ENCODE data around the gene RTRAF.
A peak's percentile ranks its signal among the peaks of the same experiment; 100 is the strongest.

RTRAF gene

GRCh38 chr14:52021957-52022600 lies 32.7 kb downstream of the RTRAF start:
- no peak for DNase-seq

DNA sequence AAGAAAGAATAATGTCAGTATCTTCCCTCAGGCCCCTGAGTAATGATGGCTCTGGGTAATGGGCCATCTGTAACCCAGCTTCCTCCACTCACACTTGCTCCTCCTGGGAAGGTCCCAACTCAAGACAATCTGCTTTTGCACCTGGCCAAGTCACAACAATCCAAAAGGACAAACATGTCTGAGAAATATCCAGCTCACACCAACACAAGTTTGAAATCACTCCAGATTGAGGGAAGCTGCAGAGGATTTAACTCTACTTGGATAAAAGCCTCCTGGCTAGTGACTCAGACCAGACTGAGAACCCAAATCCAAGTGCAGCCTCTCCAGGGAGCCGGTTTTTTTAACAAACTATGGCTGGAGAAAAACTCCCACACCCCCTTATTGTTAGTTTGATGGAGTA lies 34.2 kb downstream of the RTRAF start:
- DNase-seq = no peak

GRCh38 chr14:52025310-52025709 lies 36.0 kb downstream of the RTRAF start:
- DNase-seq = no peak

DNA sequence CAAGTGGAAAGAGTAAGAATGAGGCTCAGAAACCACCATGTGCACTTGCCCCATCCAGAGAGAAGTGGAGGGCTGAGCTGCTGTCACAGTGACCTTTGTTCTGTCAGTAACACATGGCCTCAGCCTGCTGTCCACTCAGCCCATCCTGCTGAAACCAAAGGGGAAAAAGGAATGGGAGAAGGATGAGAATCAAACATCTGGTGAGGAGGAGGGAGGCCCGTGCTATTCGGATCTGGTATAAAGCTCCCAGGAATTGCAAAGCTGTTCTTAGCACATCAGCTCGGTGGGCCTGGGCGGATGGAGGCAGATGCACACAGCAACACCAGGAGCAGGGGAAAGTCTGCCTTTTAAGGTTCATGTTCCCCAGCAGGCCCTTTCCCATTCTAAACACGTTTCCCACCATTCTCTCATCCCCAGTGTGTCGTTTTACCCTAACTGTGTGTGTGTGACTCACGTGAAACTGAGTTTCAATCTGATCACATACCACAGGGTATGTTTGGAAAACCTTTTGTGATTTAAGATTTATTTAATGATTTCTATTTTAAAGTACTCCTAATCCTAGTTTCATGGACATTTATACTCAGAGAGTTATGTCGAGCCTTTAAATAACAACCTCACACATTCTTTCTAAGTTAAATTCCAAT lies 36.8 kb downstream of the RTRAF start:
- no peak for DNase-seq

DNA sequence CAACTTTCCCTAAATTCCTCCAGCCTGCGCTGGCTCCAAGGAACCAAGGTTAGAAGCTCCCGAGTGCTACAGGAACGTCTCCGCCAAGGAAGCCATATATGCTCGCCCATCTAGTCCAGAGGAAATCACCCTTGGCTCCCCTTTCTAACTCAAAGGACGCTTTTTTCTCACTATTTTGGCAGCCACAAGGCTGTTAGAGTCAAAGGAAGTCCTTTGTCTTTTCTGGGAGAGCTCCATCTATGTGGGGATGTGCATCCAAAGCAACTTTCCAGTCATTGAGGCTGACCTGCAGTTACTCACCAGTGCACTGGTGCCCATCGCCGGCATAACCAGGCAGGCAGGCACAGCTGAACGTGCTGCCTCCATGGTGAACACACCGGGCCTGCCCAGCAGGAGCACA lies 37.6 kb downstream of the RTRAF start:
- no peak for DNase-seq

- no peak for DNase-seq
Measured at GRCh38 chr14:52029881-52030280, 40.5 kb downstream of the RTRAF start.

GRCh38 chr14:52031781-52032180 lies 42.4 kb downstream of the RTRAF start:
- no peak for DNase-seq

- no peak for DNase-seq
Measured at GRCh38 chr14:52032204-52032801, 43.0 kb downstream of the RTRAF start.

- DNase-seq = no peak
Measured at GRCh38 chr14:52033101-52033642, 43.8 kb downstream of the RTRAF start.

DNA sequence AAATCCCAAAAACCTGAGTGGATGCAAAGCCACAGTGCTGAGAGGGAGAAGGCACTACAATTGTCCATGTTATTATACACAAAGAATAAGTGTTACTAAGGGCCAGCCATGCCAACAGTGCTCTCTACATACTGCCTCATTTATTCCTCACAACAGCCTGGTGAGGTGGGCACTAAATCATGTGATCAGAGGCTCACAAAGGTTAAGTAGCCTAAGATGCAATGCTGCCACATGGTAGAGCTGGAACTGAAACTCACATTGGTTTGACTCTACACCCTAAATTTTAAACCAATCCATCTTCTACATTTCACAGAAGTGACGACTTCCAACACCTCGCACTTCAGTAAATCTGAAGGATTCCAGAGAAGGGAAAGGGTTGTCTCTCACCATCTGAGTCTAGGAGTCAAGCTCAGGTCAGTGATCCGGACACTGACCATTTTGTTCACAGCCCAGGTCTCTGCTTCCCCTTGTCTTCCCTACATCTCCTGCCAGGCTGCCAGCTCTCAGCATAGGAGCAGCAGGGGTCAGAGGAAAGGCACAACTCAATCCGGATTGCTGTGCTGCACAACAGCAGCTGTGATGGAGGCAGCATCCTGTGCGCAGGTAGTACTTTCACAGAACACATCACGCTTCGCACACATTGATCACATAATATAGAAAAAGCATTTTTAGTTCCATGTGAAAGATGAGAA lies 49.9 kb downstream of the RTRAF start:
- no peak for DNase-seq

GRCh38 chr14:52040598-52040997 lies 51.3 kb downstream of the RTRAF start:
- DNase-seq = no peak

GRCh38 chr14:52042371-52043289 lies 53.3 kb downstream of the RTRAF start:
- DNase-seq = no peak

DNA sequence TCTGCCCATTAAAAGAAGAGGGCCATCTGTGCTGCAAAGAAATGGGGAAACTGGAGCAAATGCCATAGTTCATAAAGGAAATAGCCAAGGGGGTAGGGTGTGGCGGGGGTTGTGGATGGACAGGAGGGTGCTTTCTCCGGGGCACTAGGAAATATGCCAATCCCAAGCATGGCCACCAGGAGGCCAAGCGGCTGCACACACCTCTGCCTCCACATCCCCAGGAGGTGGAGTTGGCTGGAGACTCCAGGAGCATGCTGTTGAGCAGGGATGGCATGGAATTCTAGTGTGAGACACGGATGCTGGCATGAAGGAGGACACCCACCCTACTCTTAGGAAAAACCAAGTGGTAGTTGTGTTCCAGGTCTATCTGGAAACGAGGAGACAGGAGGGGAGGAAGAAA lies 54.3 kb downstream of the RTRAF start:
- DNase-seq = peak; percentile 59

- no peak for DNase-seq
Measured at GRCh38 chr14:52044791-52045522, 55.6 kb downstream of the RTRAF start.

DNA sequence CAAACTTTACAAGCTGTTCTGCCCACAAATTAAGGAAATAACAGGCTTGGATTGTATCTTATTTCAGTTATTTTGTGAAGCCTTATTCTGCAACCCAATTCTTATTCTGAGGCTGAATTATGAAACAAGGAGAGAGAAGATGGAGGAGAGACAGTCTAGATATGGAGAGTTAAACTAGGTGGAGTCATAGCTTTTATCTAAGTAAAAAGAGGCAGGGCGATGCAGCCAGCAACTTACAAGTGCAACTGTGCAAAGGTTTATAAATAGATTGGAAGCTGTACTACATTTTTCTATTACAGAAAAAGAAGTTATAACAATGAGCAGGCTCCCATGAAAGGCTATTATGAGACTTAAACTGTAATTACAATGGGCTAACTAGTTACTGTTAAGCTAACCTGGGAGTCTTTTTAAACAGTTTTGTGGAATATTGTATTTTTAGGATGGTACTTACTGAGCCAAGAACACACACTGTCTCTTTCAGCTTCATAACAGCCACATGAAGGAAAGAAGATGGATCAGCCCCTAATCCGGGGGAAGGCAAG lies 57.1 kb downstream of the RTRAF start:
- DNase-seq = peak; percentile 15

DNA sequence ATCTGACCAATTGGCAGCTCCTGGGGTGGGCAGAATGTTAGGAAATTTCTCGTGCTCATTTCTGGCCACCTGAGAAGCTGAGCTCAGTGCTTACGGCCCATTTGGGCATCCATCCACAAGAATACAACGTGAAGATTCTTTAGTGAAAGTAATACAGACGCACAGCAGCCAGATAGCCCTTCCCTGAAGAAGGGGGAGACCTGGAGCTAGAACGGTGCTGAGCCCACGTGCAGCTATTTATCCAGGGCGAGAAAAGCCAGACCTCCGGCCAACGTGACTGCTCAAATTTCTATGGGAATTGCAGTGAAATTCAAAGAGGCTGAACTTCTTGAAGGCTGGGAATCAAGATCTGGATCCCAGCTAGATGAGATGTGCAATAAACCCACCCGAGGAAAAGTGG lies 58.8 kb downstream of the RTRAF start:
- no peak for DNase-seq

GRCh38 chr14:52048641-52049204 lies 59.4 kb downstream of the RTRAF start:
- no peak for DNase-seq

- no peak for DNase-seq
Measured at GRCh38 chr14:52049271-52049670, 59.9 kb downstream of the RTRAF start.

DNA sequence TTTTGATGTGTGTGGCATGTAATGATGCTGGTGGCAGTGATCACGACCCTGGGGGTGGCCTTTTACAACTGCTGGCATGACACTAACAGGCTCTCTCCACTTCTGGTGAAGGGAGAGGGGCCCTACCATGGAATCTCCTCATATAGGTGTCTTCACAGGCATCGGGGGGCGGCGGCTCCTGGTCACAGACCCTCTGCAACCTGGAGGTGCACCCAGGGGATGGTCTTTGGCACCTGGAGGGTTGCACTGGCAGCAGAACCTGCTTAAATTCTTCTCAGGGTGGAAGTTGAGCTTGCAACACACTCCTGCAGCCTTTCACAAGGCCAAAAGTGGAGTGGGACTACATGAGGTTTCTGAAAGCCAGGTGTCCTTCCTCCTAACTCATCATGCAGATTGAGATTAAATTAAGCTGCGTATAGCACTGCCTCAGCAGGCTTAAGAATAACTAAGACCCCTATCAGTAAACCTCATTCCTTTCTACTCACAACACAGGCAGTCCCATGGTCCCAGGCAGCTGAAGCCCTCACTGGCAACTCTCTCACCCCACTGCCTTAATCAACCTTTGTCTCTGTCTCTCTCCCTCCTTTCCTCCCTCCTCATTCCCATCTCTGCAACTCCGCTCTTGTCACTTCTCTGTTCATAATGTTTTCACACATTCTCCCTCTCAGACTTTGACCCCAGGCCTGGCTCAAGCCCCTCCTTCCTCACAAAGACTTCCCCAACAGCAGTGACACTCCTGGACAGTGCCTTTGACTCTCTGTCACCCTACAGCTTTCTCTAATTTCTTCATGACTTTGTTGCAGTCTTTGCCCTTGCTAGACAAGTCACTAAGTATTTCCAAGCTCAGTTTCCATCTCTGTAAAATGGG lies 60.6 kb downstream of the RTRAF start:
- DNase-seq = no peak

DNA sequence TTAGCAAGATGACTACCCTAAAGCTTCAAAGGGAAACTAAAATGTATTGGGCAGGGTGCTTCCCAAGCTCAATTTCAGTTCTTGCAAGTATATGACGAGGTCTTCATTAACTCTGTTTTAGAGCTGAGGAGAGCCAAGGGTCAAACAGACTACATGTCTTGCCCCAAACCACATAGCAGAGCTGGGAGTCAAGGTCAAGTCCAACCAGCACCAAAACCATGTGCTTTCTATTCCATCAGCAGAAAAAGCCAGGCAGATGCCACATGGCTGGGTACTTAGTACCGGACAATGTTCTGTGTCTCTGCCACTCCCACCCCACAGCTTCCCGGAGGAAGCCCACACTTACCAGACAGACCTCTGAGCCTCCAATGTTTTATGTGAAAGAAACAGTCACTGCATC lies 61.9 kb downstream of the RTRAF start:
- no peak for DNase-seq
